NOMO-1 treated with dmso at 0.1 percent for 144 hours (cell line): Measurements from ENCODE around the gene GPR155.
"Not testable (repeated sequence)": the region's sequence is repeated elsewhere in the genome, so short reads cannot be mapped to it uniquely, and the experiment has no call there.

Experiments
- DNase-seq: peaks from one replicate; lab custom pipeline; 2025; ENCODE audit not compliant: unreplicated experiment; lab: John Stamatoyannopoulos, UW

Gene GPR155

DNA sequence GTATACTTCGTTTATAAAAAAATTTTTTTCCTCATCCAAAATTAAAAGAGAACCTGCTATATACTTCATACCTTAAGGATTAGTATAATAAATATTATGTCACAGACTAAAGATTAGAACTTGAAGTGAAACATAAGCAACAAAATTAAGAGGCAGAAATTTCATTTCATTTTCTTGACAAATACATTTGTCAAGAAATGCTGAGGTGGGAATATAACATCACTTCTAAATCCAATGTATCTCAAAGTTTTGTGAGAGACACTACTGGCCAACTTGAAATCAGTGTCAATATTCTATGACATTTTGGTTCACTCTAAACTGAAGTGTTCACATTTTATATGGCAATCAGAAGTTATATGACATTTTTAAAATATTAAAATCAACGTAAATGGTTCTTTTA, 47.5 kb downstream of the GPR155 start:
- DNase-seq: no peak

DNA sequence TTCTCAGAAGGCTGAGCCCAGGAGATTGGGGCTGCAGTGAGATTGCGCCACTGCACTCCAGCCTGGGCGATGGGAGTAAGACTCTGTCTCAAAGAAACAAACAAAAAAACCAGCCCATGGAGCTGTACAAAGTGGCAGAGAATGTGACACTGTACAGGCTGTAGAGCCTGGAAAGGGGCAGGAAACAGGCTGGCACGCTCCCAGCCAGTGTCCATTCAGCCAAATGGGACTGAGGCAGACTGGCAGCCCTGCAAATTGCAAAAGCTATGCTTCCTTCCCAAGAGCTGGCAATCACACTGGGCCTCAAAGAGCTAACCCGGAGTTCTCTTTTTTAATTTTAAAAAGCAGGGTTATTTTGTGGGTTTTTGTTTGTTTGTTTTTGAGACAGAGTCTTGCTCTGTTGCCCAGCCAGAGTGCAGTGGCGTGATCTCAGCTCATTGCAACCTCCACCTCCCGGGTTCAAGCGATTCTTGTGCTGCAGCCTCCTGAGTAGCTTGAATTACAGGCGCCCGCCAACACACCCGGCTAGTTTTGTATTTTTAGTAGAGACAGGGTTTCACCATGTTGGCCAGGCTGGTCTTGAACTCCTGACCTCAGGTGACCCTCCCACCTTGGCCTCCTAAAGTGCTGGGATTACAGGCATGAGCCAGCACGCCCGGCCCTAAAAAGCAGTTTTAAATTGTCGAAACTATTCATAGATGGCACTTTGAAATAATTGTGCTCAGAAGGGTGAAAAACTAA, 48.5 kb downstream of the GPR155 start:
- DNase-seq: no peak

DNA sequence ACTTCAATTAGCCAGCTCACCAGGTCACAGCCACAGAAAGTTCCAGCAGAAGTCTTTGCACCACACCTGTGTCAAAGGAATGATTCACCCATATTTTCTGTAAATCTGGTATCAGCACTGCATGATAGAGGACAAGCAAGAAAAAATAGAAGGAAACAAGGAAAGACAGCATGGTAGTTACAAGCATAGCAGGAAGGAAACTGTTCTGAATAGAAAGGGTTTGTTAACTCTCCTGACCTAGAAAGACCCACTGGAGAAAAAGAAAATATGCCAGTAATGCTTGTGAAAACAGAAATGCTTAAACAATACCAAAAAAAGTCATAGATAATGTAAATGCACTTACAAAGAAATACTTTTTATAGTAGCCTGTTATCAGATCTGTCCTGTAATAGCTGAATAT, 50.5 kb downstream of the GPR155 start:
- DNase-seq: no peak

DNA sequence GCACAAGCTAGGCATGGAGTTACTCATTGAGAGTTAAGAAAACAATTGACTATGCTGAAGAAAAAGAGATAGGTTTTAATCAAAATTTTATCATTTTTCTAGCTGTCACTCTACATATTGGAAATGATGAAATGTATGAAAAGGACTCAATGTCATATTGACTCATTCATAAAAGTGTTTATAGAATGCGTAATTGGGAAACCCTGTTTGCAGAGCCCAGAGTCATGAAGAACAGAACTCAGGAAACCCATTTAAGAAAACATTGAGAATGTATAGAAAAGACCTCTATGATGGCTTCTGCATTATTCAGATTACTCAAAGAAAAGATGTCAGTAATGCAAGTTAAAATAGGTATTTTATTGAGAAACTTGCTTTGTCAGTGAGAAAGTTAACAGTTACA, 54.9 kb downstream of the GPR155 start:
- no peak for DNase-seq

DNA sequence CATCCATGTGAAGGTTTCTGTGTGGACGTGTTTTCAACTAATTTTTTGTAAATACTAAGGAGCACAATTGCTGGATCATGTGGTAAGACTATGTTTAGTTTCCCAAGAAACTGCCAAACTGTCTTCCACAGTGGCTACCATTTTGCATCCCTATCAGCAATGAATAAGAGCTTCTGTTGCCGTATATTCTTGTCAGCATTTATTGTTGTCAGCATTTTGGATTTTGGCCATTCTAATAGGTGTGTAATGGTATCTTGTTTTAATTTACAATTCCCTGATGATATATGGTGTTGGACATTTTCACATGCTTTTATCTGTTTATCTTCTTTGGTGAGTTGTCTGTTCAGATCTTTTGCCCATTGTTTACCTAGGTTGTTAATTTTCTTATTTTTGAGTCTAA, 56.8 kb downstream of the GPR155 start:
- no peak for DNase-seq

DNA sequence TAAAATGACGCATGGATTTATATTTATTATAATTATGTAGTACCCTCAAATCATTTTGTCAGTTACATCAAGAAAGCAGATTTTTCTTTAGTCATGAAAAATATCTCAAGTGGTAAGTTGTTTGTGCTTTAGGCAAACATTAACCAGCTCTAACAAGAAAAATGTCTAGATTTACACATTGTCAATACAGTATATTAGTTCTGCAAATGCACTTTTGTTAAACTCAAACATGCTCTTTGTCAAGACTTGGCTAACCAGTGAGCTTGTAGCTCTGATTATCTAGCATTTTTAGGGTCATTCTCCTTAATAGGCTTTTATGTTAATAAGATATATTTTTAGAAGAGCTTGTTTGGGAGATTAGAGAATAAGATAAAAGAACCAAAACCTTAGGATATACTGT, 58.6 kb downstream of the GPR155 start:
- no peak for DNase-seq

DNA sequence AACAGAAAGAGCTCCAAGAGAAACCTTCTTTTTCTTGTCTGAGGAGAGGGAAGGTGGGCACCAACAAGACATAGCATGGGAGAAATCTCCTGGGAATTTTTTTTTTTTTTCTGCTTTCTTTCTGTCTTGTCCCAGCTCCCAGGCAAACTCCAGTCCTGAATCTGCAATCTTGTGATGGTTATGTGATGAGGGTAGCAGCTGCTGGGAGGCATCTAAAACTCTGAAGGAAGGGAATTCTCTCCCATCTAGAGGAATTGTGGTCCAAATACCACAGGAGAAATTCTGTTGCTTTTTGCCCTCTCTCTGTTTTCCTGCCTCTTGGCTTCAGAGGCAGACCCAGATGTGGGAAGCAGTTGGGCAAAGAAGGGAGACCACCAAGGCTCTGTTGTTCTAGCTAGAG, 74.6 kb downstream of the GPR155 start:
- no peak for DNase-seq

DNA sequence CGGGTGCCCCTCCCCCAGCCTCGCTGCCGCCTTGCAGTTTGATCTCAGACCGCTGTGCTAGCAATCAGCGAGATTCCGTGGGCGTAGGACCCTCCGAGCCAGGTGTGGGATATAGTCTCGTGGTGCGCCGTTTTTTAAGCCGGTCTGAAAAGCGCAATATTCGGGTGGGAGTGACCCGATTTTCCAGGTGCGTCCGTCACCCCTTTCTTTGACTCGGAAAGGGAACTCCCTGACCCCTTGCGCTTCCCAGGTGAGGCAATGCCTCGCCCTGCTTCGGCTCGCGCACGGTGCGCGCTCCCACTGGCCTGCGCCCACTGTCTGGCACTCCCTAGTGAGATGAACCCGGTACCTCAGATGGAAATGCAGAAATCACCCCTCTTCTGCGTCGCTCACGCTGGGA, 76.8 kb downstream of the GPR155 start:
- DNase-seq: not testable (repeated sequence)

DNA sequence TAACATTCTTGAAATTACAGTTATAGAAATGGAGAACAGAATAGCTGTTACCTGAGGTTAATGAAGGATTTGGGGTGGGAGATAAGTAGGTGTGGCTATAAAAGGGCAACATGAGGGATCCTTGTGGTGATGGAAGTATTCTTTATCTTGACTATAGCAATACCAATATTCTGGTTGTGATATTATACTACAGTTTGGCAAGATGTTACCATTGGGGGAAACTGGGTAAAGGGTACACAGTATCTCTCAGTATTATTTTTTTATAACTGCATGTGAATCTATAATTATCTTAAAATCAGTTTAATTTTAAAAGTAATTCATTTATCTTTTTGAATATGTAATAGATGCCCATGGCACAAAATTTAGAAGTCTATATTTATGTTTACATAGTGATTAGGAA, 83.2 kb downstream of the GPR155 start:
- DNase-seq: no peak

DNA sequence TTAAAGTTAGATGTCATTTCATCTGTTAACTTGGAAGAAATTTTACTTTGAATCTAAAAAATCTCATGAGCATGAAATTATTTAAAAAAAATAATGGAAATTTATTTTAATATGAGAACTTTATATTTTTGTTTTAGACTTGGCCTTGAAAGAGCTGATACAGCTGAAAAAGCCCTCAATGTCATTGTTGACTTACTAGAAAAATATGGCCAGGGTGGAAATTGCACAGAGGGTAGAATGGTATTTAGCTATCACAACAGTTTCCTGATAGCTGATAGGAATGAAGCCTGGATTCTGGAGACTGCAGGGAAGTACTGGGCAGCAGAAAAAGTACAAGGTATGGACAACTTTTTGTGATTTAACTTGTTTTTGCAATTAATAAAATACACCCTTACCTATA, 86.0 kb downstream of the GPR155 start:
- no peak for DNase-seq

DNA sequence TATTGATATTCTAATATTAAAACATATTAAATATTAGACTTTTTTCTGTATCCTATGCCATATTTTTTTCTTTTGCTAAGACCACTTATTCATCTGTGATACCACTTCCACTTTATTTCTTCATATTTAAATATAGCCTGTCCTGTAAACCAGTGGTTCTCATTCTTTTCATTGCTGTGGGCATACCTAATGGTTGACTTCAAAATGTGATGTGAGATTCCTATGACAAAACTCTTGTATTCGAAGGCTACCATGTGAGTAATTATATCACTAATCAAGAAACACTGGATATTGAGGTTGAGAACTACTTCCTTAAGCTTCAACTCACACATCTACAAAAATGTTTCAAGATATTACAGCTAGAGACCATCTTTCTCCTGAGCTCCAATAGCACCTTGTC, 87.7 kb downstream of the GPR155 start:
- no peak for DNase-seq

DNA sequence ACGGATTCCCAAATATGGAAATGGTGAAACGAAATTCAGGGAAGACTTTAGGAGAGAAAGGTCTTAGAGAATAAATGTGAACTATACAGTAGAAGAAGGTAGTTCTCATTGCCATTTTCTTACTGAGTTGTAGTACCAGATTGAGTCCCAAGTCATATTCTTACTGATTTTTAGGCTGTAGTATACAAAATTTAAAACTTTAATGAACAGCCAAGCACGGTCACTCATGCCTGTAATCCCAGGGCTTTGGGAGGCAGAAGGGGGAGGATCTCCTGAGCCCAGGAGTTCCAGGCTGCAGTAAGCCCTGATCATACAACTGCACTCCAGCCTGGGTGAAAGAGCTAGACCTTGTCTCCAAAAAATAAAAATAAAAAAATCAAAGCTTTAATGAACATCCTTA, 89.1 kb downstream of the GPR155 start:
- DNase-seq: no peak

DNA sequence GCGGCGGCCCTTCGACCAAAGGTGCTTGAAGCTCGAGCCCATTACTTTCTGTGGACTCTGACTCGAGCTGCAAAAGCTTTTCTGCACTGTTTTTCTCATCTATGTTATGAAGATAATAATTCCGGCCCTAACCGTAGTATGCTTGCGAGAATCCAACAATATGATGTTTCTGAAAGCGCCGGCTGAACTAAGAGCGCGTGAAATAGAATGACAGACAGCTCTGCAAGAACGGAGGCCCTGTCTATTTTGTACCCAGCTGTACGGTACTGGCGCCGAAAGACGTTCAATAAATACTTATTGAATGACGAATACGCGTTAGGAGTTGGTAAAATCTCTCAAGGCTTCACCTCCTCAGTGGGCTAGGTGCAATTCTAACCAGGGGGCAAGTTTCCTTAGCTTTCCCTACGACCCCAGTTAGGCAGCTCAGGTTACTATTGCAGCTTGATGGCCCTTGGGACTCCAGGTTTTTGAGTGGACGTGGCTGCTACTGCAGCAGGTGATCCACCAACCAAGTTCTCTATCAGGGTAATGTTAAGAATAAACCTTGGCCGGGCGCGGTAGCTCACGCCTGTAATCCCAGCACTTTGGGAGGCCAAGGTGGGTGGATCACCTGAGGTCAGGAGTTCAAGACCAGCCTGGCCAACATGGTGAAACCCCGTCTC, 90.7 kb downstream of the GPR155 start:
- DNase-seq: no peak

DNA sequence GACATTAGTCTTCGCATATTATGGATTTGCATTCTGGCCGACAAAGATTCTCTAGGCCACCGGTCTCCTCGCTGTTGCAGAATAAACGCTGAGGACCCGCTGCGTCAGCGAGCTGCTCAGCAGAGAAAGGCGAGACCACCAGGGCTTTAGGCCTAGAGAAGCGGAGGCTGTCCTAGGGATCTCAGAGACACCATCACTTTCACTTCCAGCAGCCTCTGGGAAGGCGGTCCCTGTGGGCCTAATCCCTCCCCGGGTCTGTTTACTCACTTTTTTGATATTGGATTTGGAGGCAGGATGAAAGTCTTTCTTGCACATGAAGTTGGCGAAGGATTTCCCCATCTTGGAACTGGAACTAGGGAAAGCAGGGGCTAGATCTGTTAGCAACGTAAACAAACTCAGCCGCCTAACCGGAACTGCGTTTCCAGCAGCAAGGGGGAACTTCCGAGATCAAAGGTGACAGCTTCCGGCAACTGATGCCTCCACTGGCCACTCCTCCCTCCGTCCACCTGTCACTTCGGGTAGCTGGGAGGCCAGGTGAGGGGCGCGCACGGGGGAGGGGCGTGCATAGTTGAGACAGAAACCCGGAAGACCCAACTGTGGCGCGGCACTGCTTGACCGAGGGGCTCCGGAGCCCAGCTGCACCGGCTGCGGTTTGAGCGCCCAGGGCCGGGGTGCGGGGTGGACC, 91.4 kb downstream of the GPR155 start, which contains the start of gene SCRN3:
Gene SCRN3, plus strand, starts transcription at position 447 of the 685 bp plus-strand sequence. CDS start 2,554 bp downstream, outside the sequence.
- peak; percentile 57 for DNase-seq

DNA sequence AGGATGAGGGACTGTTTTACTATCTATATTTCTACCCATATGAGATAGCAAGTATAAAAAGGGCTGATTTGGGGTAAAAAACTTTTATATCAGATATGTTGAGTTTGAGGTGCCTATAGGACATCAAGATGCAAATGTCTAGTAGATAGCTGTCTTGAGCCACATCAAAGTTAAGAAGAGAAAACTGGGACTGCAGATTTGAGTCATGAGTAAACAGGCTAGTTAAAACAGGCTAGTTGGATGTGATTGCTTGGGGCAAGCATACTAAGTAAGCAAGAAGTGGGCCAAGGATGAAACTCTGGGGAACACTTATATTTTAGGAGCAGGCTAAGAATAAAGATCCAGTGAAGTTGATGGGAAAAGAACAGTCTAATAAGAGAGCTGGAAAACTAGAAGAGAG, 94.1 kb downstream of the GPR155 start:
- no peak for DNase-seq

DNA sequence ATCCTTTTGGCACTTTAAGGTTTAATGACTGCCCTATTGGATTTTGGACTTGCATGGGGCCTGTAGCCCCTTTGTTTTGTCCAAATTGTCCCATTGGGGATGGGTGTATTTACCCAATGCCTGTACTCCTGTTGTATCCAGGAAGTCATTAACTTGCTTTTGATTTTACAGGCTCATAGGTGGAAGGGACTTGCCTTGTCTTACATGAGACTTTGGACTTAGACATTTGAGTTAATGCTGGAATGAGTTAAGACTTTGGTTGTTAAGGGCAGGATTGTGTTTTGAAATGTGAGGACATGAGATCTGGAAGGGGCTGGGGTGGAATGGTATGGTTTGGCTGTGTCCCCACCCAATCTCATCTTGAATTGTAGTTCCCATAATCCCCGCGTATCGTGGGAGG, 96.5 kb downstream of the GPR155 start:
- not testable (repeated sequence) for DNase-seq

DNA sequence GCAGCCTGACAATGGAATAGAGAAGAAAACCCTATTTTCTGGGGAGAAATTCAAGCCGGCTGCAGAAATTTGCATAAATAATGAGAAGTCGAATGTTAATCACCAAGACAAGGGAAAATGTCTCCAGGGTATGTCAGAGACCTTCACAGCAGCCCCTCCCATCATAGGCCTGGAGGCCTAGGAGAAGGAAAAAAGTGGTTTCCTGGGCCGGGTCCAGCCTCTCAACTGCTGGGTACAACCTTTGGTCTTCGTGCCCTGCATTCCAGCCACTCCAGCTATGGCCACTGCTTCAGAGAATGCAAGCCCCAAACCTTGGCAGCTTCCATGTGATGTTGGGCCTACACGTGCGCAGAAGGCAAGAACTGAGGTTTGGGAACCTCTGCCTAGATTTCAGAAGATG, 97.3 kb downstream of the GPR155 start:
- DNase-seq: no peak

DNA sequence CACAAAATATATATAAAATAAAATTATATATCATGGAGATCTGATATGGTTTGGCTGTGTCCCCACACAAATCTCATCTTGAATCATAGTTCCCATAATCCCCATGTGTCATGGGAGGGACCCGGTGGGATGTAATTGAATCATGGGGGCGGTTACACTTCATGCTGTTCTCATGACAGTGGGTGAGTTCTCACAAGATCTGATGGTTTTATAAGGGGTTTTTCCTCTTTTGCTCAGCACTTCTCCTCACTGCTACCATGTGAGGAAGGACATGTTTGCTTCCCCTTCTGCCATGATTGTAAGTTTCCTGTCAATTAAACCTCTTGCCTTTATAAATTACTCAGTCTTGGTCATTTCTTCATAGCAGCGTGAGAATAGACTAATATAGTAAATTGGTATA, 98.1 kb downstream of the GPR155 start:
- DNase-seq: not testable (repeated sequence)

DNA sequence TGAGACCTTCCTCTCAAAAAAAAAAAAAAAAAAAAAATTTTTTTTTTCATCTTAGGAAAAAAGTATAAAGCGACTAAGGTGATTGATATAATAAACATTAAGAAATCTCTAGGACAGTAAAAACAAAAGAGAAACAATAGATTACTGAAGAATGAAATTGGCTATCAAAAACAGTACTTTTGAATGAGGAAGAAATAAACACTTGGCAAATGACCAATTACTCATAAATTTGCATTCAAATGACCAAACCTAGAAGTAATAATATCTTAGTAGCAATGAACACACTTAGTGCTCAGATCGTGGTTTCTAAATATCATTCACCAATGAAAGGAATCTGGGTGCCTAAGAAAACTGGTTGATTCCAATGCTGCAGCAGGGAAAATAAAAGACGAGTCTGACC, 101.6 kb downstream of the GPR155 start:
- DNase-seq: no peak

DNA sequence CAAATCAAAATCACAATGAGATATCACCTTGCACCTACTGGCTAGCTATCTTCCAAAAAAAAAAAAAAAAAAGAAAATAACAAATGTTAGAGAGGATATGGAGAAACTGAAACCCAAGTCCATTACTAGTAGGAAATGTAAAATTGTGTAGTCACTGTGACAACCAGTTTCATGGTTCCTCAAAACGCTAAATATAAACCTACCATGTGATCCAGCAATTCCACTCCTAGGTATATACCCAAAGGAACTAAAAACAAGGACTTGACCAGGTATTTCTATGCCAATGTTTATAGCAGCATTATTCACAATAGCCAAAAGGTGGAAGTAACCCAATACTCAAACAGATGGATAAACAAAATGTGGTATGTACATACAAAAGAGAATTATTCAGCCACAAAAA, 103.0 kb downstream of the GPR155 start:
- no peak for DNase-seq
